Liver (tissue), 9 donors: ENCODE measurements around the gene FAM227B. TPM values are rescaled to one million over a fixed set of nuclear protein-coding genes. Genes with fewer than 3 reads are reported as not detected.

Source experiments
- DNase-seq: peaks from one replicate; pipeline ENCODE4 v3.0.0-alpha.2; 2017; ENCODE audit warnings: low spot score
- H3K27ac ChIP-seq, 2 donors: one replicate each; pipeline ENCODE4 v1.7.0; 2013; ENCODE audit warnings: inconsistent platforms in 2 of 2, low read length in 2 of 2, control low read depth in 1 of 2, low read depth in 1 of 2, mild to moderate bottlenecking in 1 of 2
- H3K27me3 ChIP-seq, 4 donors: one replicate each; pipeline versions ENCODE4 v1.6.1 to v1.7.0; 2013; ENCODE audit warnings: low read length in 3 of 4, inconsistent platforms in 1 of 4, mild to moderate bottlenecking in 1 of 4, moderate library complexity in 1 of 4; ENCODE audit not compliant: control insufficient read depth in 4 of 4, insufficient read depth in 4 of 4
- H3K36me3 ChIP-seq, 4 donors: one replicate each; pipeline versions ENCODE4 v1.6.1 to v1.7.0; 2013; ENCODE audit warnings: low read length in 3 of 4, mild to moderate bottlenecking in 3 of 4, low read depth in 1 of 4, moderate library complexity in 1 of 4; ENCODE audit not compliant: control insufficient read depth in 4 of 4, insufficient read depth in 3 of 4
- H3K4me1 ChIP-seq, 4 donors: one replicate each; pipeline versions ENCODE4 v1.6.1 to v1.7.0; 2013; ENCODE audit warnings: low read length in 3 of 4, mild to moderate bottlenecking in 3 of 4, moderate library complexity in 1 of 4; ENCODE audit not compliant: control insufficient read depth in 4 of 4, insufficient read depth in 4 of 4
- H3K4me3 ChIP-seq, 3 donors: one replicate each; pipeline versions ENCODE4 v1.6.1 to v1.7.0; 2013; ENCODE audit warnings: low read length in 3 of 3, control low read depth in 1 of 3, low read depth in 1 of 3, mild to moderate bottlenecking in 1 of 3
- H3K9ac ChIP-seq, 2 donors: one replicate each; pipeline ENCODE4 v1.7.0; 2013; ENCODE audit warnings: low read length in 2 of 2, mild to moderate bottlenecking in 2 of 2, moderate library complexity in 2 of 2, control low read depth in 1 of 2, low read depth in 1 of 2
- H3K9me3 ChIP-seq, 4 donors: one replicate each; pipeline versions ENCODE4 v1.6.1 to v1.7.0; 2013; ENCODE audit warnings: low read length in 3 of 4; ENCODE audit not compliant: control insufficient read depth in 4 of 4
- EGR1 ChIP-seq, 2 donors: IDR thresholded peaks; 2 replicates each; pipeline ENCODE4 v1.6.1; 2016 to 2018; ENCODE audit warnings: antibody characterized with exemption in 2 of 2, low read depth in 2 of 2
- FOXA1 ChIP-seq: IDR thresholded peaks from 2 replicates; pipeline ENCODE4 v1.6.1; 2016; ENCODE audit warnings: antibody characterized with exemption
- FOXA2 ChIP-seq: IDR thresholded peaks from 2 replicates; pipeline ENCODE4 v1.6.1; 2016; ENCODE audit warnings: antibody characterized with exemption
- GABPA ChIP-seq, 2 donors: IDR thresholded peaks in 1 of 2; conservative IDR thresholded peaks in 1 of 2; 2 replicates each; pipeline ENCODE4 v1.6.1; 2016; ENCODE audit warnings: antibody characterized with exemption in 2 of 2, mild to moderate bottlenecking in 1 of 2, moderate library complexity in 1 of 2
- HNF4A ChIP-seq, 2 donors: conservative IDR thresholded peaks; 2 replicates each; pipeline ENCODE4 v1.6.1; 2016; ENCODE audit warnings: antibody characterized with exemption in 2 of 2, mild to moderate bottlenecking in 2 of 2
- HNF4G ChIP-seq: IDR thresholded peaks from 2 replicates; pipeline ENCODE4 v1.6.1; 2016; ENCODE audit warnings: antibody characterized with exemption
- JUND ChIP-seq, 2 donors: IDR thresholded peaks; 2 replicates each; pipeline ENCODE4 v1.6.1; 2016; ENCODE audit warnings: antibody characterized with exemption in 2 of 2
- NR2F2 ChIP-seq: IDR thresholded peaks from 2 replicates; pipeline ENCODE4 v1.6.1; 2016; ENCODE audit warnings: antibody characterized with exemption
- RAD21 ChIP-seq, 2 donors: IDR thresholded peaks; 2 replicates each; pipeline ENCODE4 v1.6.1; 2016; ENCODE audit warnings: antibody characterized with exemption in 2 of 2, mild to moderate bottlenecking in 2 of 2
- RXRA ChIP-seq, 2 donors: IDR thresholded peaks; 2 replicates each; pipeline ENCODE4 v1.6.1; 2017 to 2018; ENCODE audit warnings: antibody characterized with exemption in 2 of 2, mild to moderate bottlenecking in 1 of 2
- SP1 ChIP-seq: IDR thresholded peaks from 2 replicates; pipeline ENCODE4 v1.6.1; 2018; ENCODE audit warnings: antibody characterized with exemption, mild to moderate bottlenecking
- TAF1 ChIP-seq: conservative IDR thresholded peaks from 2 replicates; pipeline ENCODE4 v1.6.1; 2016; ENCODE audit warnings: antibody characterized with exemption, mild to moderate bottlenecking
- YY1 ChIP-seq: IDR thresholded peaks from 2 replicates; pipeline ENCODE4 v1.6.1; 2016; ENCODE audit warnings: antibody characterized with exemption, mild to moderate bottlenecking
- ZBTB33 ChIP-seq: IDR thresholded peaks from 2 replicates; pipeline ENCODE4 v1.6.1; 2016; ENCODE audit warnings: antibody characterized with exemption
- WGBS: extraction: QIAGEN DNeasy Blood & Tissue Kit; methylation state at CpG from one replicate; pipeline ENCODE4 v1.1.7; 2013; 5-methylcytosine and 5-hydroxymethylcytosine counted together
- polyA plus RNA-seq, 2 donors: library from polyadenylated mRNA; stranded (reverse) in 1 of 2; unstranded in 1 of 2; fragments of 200-250 nt in 1 of 2; fragments of >200 nt in 1 of 2; fragmentation: Nextera tagmentation in 1 of 2; extraction: Ambion mirVana in 1 of 2; gene quantifications; one replicate each; pipeline versions ENCODE4 v1.2.1 to v1.2.3, GENCODE V29; 2013 to 2015
- total RNA-seq, 2 donors: library from RNA; depleted of rRNA; stranded (reverse); fragments of >200 nt; gene quantifications; one replicate each; pipeline ENCODE4 v1.2.3, GENCODE V29; 2014
- TF ChIP-seq, protein P1 (sequence below): IDR thresholded peaks from 2 replicates; pipeline ENCODE4 v1.6.1; 2016; ENCODE audit warnings: antibody characterized with exemption, mild to moderate bottlenecking
- TF ChIP-seq, protein P2 (sequence below): IDR thresholded peaks from 2 replicates; pipeline ENCODE4 v1.6.1; 2016; ENCODE audit warnings: antibody characterized with exemption
- TF ChIP-seq, protein P3 (sequence below): fragments of 150-350 bp; IDR thresholded peaks from 2 replicates; pipeline ENCODE4 v1.5.1; 2017; ENCODE audit warnings: improper control_type of control experiment, low read depth, low read length; ENCODE audit not compliant: missing input control
- TF ChIP-seq, protein P4 (sequence below): IDR thresholded peaks from 2 replicates; pipeline ENCODE4 v1.6.1; 2016; ENCODE audit warnings: antibody characterized with exemption
- donor health status: healthy.
- donor health status: healthy.
- donor health status: healthy.
- donor health status: healthy.
- donor health status: healthy.

The FAM227B gene
- total and polyA plus RNA-seq, 4 donors, result 1.3 to 5.1 (median 3.8) TPM

GRCh38 chr15:49303003-49303402 is 317.6 kb downstream of the FAM227B start:
- 88% methylated on average over 3 of the region's 3 CpGs for WGBS

More at GRCh38 chr15:49303003-49303402, 317.6 kb downstream of the FAM227B start:
- no peak overlapping the region for H3K4me3 ChIP-seq
- H3K9me3 ChIP-seq, result no peaks in the 10 kb centered on the region
- TF ChIP-seq JUND (IDR thresholded peaks at IDR 0.05), result no peak
- TF ChIP-seq, protein P1, sequence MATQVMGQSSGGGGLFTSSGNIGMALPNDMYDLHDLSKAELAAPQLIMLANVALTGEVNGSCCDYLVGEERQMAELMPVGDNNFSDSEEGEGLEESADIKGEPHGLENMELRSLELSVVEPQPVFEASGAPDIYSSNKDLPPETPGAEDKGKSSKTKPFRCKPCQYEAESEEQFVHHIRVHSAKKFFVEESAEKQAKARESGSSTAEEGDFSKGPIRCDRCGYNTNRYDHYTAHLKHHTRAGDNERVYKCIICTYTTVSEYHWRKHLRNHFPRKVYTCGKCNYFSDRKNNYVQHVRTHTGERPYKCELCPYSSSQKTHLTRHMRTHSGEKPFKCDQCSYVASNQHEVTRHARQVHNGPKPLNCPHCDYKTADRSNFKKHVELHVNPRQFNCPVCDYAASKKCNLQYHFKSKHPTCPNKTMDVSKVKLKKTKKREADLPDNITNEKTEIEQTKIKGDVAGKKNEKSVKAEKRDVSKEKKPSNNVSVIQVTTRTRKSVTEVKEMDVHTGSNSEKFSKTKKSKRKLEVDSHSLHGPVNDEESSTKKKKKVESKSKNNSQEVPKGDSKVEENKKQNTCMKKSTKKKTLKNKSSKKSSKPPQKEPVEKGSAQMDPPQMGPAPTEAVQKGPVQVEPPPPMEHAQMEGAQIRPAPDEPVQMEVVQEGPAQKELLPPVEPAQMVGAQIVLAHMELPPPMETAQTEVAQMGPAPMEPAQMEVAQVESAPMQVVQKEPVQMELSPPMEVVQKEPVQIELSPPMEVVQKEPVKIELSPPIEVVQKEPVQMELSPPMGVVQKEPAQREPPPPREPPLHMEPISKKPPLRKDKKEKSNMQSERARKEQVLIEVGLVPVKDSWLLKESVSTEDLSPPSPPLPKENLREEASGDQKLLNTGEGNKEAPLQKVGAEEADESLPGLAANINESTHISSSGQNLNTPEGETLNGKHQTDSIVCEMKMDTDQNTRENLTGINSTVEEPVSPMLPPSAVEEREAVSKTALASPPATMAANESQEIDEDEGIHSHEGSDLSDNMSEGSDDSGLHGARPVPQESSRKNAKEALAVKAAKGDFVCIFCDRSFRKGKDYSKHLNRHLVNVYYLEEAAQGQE, result no peak
- TF ChIP-seq SP1, result no peak
- no peak for TF ChIP-seq HNF4A (conservative IDR thresholded peaks at IDR 0.05)
- no peak for TF ChIP-seq ZBTB33
- no peak for TF ChIP-seq GABPA (IDR thresholded peaks at IDR 0.05 in 1 of 2, conservative IDR thresholded peaks at IDR 0.05 in 1 of 2)
- TF ChIP-seq, protein P2, sequence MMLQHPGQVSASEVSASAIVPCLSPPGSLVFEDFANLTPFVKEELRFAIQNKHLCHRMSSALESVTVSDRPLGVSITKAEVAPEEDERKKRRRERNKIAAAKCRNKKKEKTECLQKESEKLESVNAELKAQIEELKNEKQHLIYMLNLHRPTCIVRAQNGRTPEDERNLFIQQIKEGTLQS, result no peak
- no peak for TF ChIP-seq NR2F2
- no peak for TF ChIP-seq RXRA (IDR thresholded peaks at IDR 0.05)
- no peak for TF ChIP-seq EGR1 (IDR thresholded peaks at IDR 0.05; ENCODE audit: low read depth in 2 of 2)
- no peak for TF ChIP-seq HNF4G
- TF ChIP-seq, protein P3, sequence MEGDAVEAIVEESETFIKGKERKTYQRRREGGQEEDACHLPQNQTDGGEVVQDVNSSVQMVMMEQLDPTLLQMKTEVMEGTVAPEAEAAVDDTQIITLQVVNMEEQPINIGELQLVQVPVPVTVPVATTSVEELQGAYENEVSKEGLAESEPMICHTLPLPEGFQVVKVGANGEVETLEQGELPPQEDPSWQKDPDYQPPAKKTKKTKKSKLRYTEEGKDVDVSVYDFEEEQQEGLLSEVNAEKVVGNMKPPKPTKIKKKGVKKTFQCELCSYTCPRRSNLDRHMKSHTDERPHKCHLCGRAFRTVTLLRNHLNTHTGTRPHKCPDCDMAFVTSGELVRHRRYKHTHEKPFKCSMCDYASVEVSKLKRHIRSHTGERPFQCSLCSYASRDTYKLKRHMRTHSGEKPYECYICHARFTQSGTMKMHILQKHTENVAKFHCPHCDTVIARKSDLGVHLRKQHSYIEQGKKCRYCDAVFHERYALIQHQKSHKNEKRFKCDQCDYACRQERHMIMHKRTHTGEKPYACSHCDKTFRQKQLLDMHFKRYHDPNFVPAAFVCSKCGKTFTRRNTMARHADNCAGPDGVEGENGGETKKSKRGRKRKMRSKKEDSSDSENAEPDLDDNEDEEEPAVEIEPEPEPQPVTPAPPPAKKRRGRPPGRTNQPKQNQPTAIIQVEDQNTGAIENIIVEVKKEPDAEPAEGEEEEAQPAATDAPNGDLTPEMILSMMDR, result no peak
- no peak for TF ChIP-seq RAD21 (IDR thresholded peaks at IDR 0.05)
- TF ChIP-seq, protein P4, sequence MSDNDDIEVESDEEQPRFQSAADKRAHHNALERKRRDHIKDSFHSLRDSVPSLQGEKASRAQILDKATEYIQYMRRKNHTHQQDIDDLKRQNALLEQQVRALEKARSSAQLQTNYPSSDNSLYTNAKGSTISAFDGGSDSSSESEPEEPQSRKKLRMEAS, result no peak
- no peak for TF ChIP-seq FOXA1
- no peak for TF ChIP-seq YY1
- no peak for TF ChIP-seq TAF1
- no peak for TF ChIP-seq FOXA2
- H3K9ac ChIP-seq, result no peak overlapping the region
- no peaks in the 10 kb centered on the region for H3K27me3 ChIP-seq
- H3K4me1 ChIP-seq, result no peaks in the 10 kb centered on the region
- DNase-seq, result no peak
- peaks cover 3 to 15% (median 4%) of the 10 kb centered on the region in 4 donors for H3K36me3 ChIP-seq
- no peak overlapping the region for H3K27ac ChIP-seq
